ENCODE measurements around the gene RELL2. TPM values are rescaled to one million over a fixed set of nuclear protein-coding genes. Genes with fewer than 3 reads are reported as not detected.
"Not testable (repeated sequence)": the region's sequence is repeated elsewhere in the genome, so short reads cannot be mapped to it uniquely, and the experiment has no call there.

Gene RELL2
- polyA plus RNA-seq, 1 of the 3 experiments (the other 2 are of a cell fraction), result 15.6 TPM

- POLR2A ChIA-PET, result not testable (repeated sequence)
These were observed 26.9 kb upstream of the RELL2 start for GRCh38 chr5:141609921-141610320.

GRCh38 chr5:141611289-141611688 lies 25.5 kb upstream of the RELL2 start:
- H3K4me1 ChIP-seq (ENCODE audit: control insufficient read depth in 1 of 2, insufficient read depth in 2 of 2, low read depth in 1 of 2, low read length in 1 of 2), result no peaks in the 10 kb centered on the region
- H3K79me2 ChIP-seq (ENCODE audit: insufficient read depth), result peaks cover 99% of the 10 kb centered on the region
- H3K27me3 ChIP-seq (ENCODE audit: insufficient read depth), result no peaks in the 10 kb centered on the region
- no peaks in the 10 kb centered on the region for H3K9me2 ChIP-seq
- H3K9ac ChIP-seq, result no peak overlapping the region
- H3K9me3 ChIP-seq, result no peaks in the 10 kb centered on the region
- no peak for TF ChIP-seq SMC3 (IDR thresholded peaks at IDR 0.05; ENCODE audit: low read depth, low read length)
- no peak overlapping the region for H3K4me3 ChIP-seq (ENCODE audit: low read depth in 2 of 2, low read length in 1 of 2)
- peaks cover 4 to 8% of the 10 kb centered on the region in 2 experiments for H3K36me3 ChIP-seq (replicated peaks in 1 of 2; ENCODE audit: control insufficient read depth in 1 of 2, insufficient read depth in 2 of 2, low read length in 1 of 2)
- no peak overlapping the region for H2AFZ ChIP-seq (ENCODE audit: low read depth)
- H3F3A ChIP-seq (replicated peaks; ENCODE audit: insufficient read depth), result peaks cover 6% of the 10 kb centered on the region
- H4K20me1 ChIP-seq (ENCODE audit: insufficient read depth), result no peaks in the 10 kb centered on the region; the same call in 1 of the 2 replicates
- H3K4me2 ChIP-seq, result no peak overlapping the region
- CTCF ChIA-PET, result no interaction called here
- DNase-seq, result no peak
- POLR2A ChIA-PET, result no interaction called here
- no peak overlapping the region for H3K27ac ChIP-seq (ENCODE audit: low read depth in 2 of 2, low read length in 1 of 2)
- WGBS (ENCODE audit: low lambda C conversion rate), result 97% methylated on average over 3 of the region's 3 CpGs

More at GRCh38 chr5:141609921-141610320, 26.9 kb upstream of the RELL2 start:
- H4K20me1 ChIP-seq (ENCODE audit: insufficient read depth); H2AFZ ChIP-seq (ENCODE audit: low read depth); H3K4me3 ChIP-seq (ENCODE audit: low read depth in 2 of 2, low read length in 1 of 2); H3K4me2 ChIP-seq; H3F3A ChIP-seq (replicated peaks; ENCODE audit: insufficient read depth); H3K9me2 ChIP-seq; H3K27me3 ChIP-seq (ENCODE audit: insufficient read depth); H3K36me3 ChIP-seq (replicated peaks in 1 of 2; ENCODE audit: control insufficient read depth in 1 of 2, insufficient read depth in 2 of 2, low read length in 1 of 2); H3K9ac ChIP-seq; H3K9me3 ChIP-seq; H3K27ac ChIP-seq (ENCODE audit: low read depth in 2 of 2, low read length in 1 of 2); H3K4me1 ChIP-seq (ENCODE audit: control insufficient read depth in 1 of 2, insufficient read depth in 2 of 2, low read depth in 1 of 2, low read length in 1 of 2); DNase-seq: not testable (repeated sequence)
- peaks cover 99% of the 10 kb centered on the region for H3K79me2 ChIP-seq (ENCODE audit: insufficient read depth)
- CTCF ChIA-PET, result interaction anchor here (1.5 to 4.2 kb wide), 2 partner anchors 9 to 18 kb away, joined by 11 to 32 read pairs; partner anchors contain the start of gene DIAPH1
- 96% methylated on average over 7 of the region's 7 CpGs for WGBS (ENCODE audit: low lambda C conversion rate)

- Histone ChIP-seq H3K79me2 (ENCODE audit: insufficient read depth) (peaks cover 99% of the 10 kb centered on the region), H3K27ac (ENCODE audit: low read depth in 2 of 2, low read length in 1 of 2) (no peak overlapping the region), H3K4me1 (ENCODE audit: control insufficient read depth in 1 of 2, insufficient read depth in 2 of 2, low read depth in 1 of 2, low read length in 1 of 2) (peaks cover 8 to 9% of the 10 kb centered on the region in 2 experiments; a peak in 2 of 4 replicates), H3F3A (replicated peaks; ENCODE audit: insufficient read depth) (peaks cover 9% of the 10 kb centered on the region), H3K4me3 (ENCODE audit: low read depth in 2 of 2, low read length in 1 of 2) (no peak overlapping the region), H3K9ac (no peak overlapping the region), H3K4me2 (no peak overlapping the region), H2AFZ (ENCODE audit: low read depth) (no peak overlapping the region), H4K20me1 (ENCODE audit: insufficient read depth) (no peaks in the 10 kb centered on the region; the same call in 1 of the 2 replicates), H3K27me3 (ENCODE audit: insufficient read depth) (no peaks in the 10 kb centered on the region), H3K36me3 (replicated peaks in 1 of 2; ENCODE audit: control insufficient read depth in 1 of 2, insufficient read depth in 2 of 2, low read length in 1 of 2) (peaks cover 8 to 11% of the 10 kb centered on the region in 2 experiments), H3K9me2 (no peaks in the 10 kb centered on the region), H3K9me3 (no peaks in the 10 kb centered on the region)
- DNase-seq, result no peak
- CTCF ChIA-PET, result interaction anchor here (14.8 kb wide), 1 partner anchor 22 kb away, joined by 280 read pairs; no protein-coding TSS in a partner anchor
- POLR2A ChIA-PET, result no interaction called here
- no peak for TF ChIP-seq FOSL2 (IDR thresholded peaks at IDR 0.05; ENCODE audit: borderline replicate concordance, low read depth)
- no peak for TF ChIP-seq FOXJ3 (CRISPR knock-in tag; IDR thresholded peaks at IDR 0.05)
- no peak for TF ChIP-seq RFX5 (IDR thresholded peaks at IDR 0.05; ENCODE audit: low read length)
- TF ChIP-seq TEAD4 (IDR thresholded peaks at IDR 0.05; ENCODE audit: borderline replicate concordance, insufficient read depth), result no peak
- no peak for TF ChIP-seq SIN3A (IDR thresholded peaks at IDR 0.05; ENCODE audit: borderline replicate concordance, low read depth, low read length)
- TF ChIP-seq TAF1 (IDR thresholded peaks at IDR 0.05; ENCODE audit: borderline replicate concordance, low read depth, low read length), result no peak
- TF ChIP-seq EP300 (IDR thresholded peaks at IDR 0.05; ENCODE audit: borderline replicate concordance in 1 of 2, low read depth in 1 of 2, low read length in 1 of 2), result no peak
- TF ChIP-seq RCOR1 (IDR thresholded peaks at IDR 0.05; ENCODE audit: low read length), result no peak
- TF ChIP-seq FOXM1 (IDR thresholded peaks at IDR 0.05; ENCODE audit: low read depth), result no peak
- TF ChIP-seq USF1 (IDR thresholded peaks at IDR 0.05; ENCODE audit: borderline replicate concordance, low read depth), result no peak
- no peak for TF ChIP-seq ZBTB33 (IDR thresholded peaks at IDR 0.05; ENCODE audit: borderline replicate concordance, low read depth)
- no peak for TF ChIP-seq JUND (IDR thresholded peaks at IDR 0.05)
- no peak for TF ChIP-seq NFIC (IDR thresholded peaks at IDR 0.05; ENCODE audit: borderline replicate concordance)
- no peak for TF ChIP-seq IRF3 (IDR thresholded peaks at IDR 0.05; ENCODE audit: low read depth, low read length)
These were observed 23.5 kb upstream of the RELL2 start for GRCh38 chr5:141613344-141613743.

Data from SK-N-SH (cell line).